Adipocyte (in vitro differentiated cells): ENCODE data around the gene IL17B.

Experiments used
- DNase-seq: peaks from one replicate; pipeline ENCODE4 v3.0.0-alpha.2; 2015; ENCODE audit warnings: low read depth
- H3K27me3 ChIP-seq: replicated peaks from 2 replicates; pipeline ENCODE4 v1.7.0; 2013; ENCODE audit warnings: mild to moderate bottlenecking, low read length, moderate library complexity; ENCODE audit not compliant: control insufficient read depth, insufficient read depth
- H3K36me3 ChIP-seq: 2 replicates; pipeline ENCODE4 v1.7.0; 2013; ENCODE audit warnings: low read length, mild to moderate bottlenecking, moderate library complexity; ENCODE audit not compliant: control insufficient read depth, insufficient read depth, severe bottlenecking
- H3K4me1 ChIP-seq: 2 replicates; pipeline ENCODE4 v1.7.0; 2013; ENCODE audit warnings: mild to moderate bottlenecking, low read length, moderate library complexity; ENCODE audit not compliant: control insufficient read depth, insufficient read depth
- H3K4me3 ChIP-seq: 2 replicates; pipeline ENCODE4 v1.7.0; 2013; ENCODE audit warnings: mild to moderate bottlenecking, low read length, moderate library complexity
- H3K9ac ChIP-seq: 2 replicates; pipeline ENCODE4 v1.7.0; 2013; ENCODE audit warnings: mild to moderate bottlenecking, low read length, moderate library complexity
- H3K9me3 ChIP-seq: 2 replicates; pipeline ENCODE4 v1.7.0; 2013; ENCODE audit warnings: mild to moderate bottlenecking, low read length, moderate library complexity; ENCODE audit not compliant: control insufficient read depth

IL17B gene

GRCh38 chr5:149324641-149325040, 54.5 kb downstream of the IL17B start:
- Histone ChIP-seq H3K9ac (peak overlapping the region; percentile 84), H3K27me3 (no peaks in the 10 kb centered on the region), H3K4me3 (peak overlapping the region; percentile 42), H3K9me3 (no peaks in the 10 kb centered on the region), H3K36me3 (peaks cover 16% of the 10 kb centered on the region), H3K4me1 (peaks cover 54% of the 10 kb centered on the region)
- no peak for DNase-seq
